Mesodermal cell (in vitro differentiated cells): ENCODE measurements around the gene HSDL2.
A peak's percentile ranks its signal among the peaks of the same experiment; 100 is the strongest.
"Not testable (repeated sequence)": the region's sequence is repeated elsewhere in the genome, so short reads cannot be mapped to it uniquely, and the experiment has no call there.

Experiments used
- H3K27ac ChIP-seq: 2 replicates; pipeline ENCODE4 v1.7.0; 2013; ENCODE audit warnings: mild to moderate bottlenecking, low read depth, low read length, moderate library complexity; ENCODE audit not compliant: severe bottlenecking
- H3K36me3 ChIP-seq: 2 replicates; pipeline ENCODE4 v1.7.1; 2013; ENCODE audit warnings: mild to moderate bottlenecking, low read length, moderate library complexity; ENCODE audit not compliant: control insufficient read depth, insufficient read depth
- H3K4me1 ChIP-seq: one replicate; pipeline ENCODE4 v1.7.1; 2013; ENCODE audit warnings: mild to moderate bottlenecking, low read length; ENCODE audit not compliant: insufficient read depth, control insufficient read depth, poor library complexity, severe bottlenecking
- H3K4me3 ChIP-seq: 2 replicates; pipeline ENCODE4 v1.7.0; 2013; ENCODE audit warnings: low read length, control low read depth, mild to moderate bottlenecking; ENCODE audit not compliant: insufficient read depth, poor library complexity, severe bottlenecking; ENCODE audit errors: extremely low read depth
- H3K9me3 ChIP-seq: 2 replicates; pipeline ENCODE4 v1.7.1; 2013; ENCODE audit warnings: mild to moderate bottlenecking, low read length, moderate library complexity; ENCODE audit not compliant: control insufficient read depth
- WGBS, 2 experiments: methylation state at CpG; one replicate each; pipeline ENCODE4 v1.1.5; 2013; ENCODE audit warnings: missing lambda C conversion rate in 2 of 2; ENCODE audit not compliant: insufficient coverage in 2 of 2; 5-methylcytosine and 5-hydroxymethylcytosine counted together

The HSDL2 gene

DNA sequence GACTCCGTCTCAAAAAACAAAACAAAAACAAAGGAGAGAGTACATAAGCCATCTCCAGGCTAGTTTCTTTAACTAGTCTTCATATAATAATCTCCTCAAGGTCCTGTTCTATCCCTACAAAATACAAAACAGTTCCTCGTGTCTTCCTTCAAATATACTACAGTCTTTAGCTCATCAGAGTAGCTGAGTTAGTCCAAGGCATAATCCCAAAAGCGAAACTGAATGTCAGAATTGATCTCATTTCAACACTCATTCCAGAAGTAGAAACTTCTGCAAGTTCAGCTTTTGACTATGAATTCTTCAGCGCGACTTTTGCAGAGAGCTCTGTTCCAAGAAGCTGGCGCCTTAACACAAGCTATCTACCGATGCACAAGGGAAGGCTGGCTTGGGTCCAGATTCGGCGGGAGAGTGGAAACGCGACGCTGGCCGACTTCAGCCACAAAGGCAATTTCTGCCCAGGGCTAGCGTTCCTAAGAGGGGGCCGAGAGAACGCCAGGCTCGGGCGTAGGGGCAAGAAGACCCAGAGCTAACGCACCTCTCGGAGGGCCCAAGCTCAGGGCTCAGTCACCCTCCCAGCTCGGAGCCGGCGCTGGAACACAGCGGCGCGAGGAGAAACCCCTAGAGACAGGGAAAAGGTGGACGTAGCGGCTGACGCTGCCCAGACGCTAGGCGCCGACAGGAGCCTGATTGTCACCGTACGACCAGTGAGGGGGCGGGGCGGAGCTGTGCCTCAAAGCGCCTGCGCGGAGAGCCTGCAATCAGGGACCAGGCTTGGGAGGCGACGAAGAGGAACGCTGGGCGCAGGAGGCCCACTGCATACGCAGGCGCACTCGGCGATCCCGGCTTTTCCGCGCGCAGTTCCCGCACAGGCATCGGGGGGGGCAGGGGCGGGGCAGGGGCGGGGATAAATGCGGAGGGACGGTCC lies 469 bp upstream of the HSDL2 start:
- 5% methylated on average over 34 to 50 of the region's 57 CpGs for WGBS, 2 experiments

DNA sequence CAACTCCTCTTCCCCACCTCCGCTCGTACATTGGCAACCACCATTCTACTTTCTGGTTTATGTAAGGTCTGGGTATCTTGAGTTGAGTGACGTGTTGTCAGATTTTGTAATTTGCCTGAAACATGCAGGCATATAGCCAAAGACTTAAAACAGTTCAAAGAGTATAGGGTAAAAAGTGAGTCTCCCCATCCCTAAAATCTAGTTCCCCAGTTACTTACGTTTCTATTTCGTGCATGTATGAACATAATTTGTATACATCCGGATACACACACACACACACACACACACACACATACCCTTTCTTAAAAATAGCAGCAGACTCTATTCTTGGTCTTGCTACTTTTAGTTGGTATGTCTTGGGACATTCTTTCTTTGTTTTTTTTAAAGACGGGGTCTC lies 915 bp downstream of the HSDL2 start:
- H3K4me1 ChIP-seq = no peaks in the 10 kb centered on the region
- WGBS, 2 experiments = 100% methylated on average over 1 to 2 of the region's 7 CpGs
- no peaks in the 10 kb centered on the region for H3K36me3 ChIP-seq
- peak overlapping the region; percentile 73 for H3K4me3 ChIP-seq
- H3K27ac ChIP-seq = no peak overlapping the region
- no peaks in the 10 kb centered on the region for H3K9me3 ChIP-seq

More for the DNA sequence above, 469 bp upstream of the HSDL2 start:
- Histone ChIP-seq H3K27ac (peak overlapping the region; percentile 97), H3K4me3 (peak overlapping the region; percentile 73), H3K4me1 (no peaks in the 10 kb centered on the region), H3K36me3 (no peaks in the 10 kb centered on the region), H3K9me3 (no peaks in the 10 kb centered on the region)

DNA sequence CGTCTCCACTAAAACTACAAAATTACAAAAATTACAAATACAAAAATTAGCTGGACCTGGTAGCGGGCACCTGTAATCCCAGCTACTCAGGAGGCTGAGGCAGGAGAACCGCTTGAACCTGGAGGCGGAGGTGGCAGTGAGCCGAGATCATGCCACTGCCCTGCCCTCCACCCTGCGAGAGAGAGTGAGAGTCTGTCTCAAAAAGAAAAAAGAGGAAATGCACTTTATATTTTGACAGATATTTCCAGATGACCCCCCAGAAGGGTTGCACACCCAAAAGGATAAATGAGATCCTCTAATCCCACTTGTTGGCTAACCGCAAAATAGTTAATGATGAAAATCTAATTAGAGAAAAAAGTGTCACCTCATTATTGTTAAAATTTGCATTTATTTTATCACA lies 2.2 kb downstream of the HSDL2 start:
- 87 to 97% methylated on average over 3 to 5 of the region's 7 CpGs for WGBS, 2 experiments
- Histone ChIP-seq H3K9me3 (no peaks in the 10 kb centered on the region), H3K36me3 (no peaks in the 10 kb centered on the region), H3K4me3 (no peak overlapping the region), H3K27ac (no peak overlapping the region), H3K4me1 (no peaks in the 10 kb centered on the region)

- Histone ChIP-seq H3K9me3 (no peaks in the 10 kb centered on the region), H3K27ac (no peak overlapping the region), H3K36me3 (no peaks in the 10 kb centered on the region), H3K4me3 (no peak overlapping the region), H3K4me1 (no peaks in the 10 kb centered on the region)
- WGBS, 2 experiments = 100% methylated on average over 2 of the region's 11 CpGs; no CpG with 5 or more reads in 1 of the 2 experiments
These were observed 2.8 kb downstream of the HSDL2 start for GRCh38 chr9:112382501-112383364.

- WGBS, 2 experiments = 100% methylated on average over 1 of the region's 1 CpG; no CpG with 5 or more reads in 1 of the 2 experiments
- no peak overlapping the region for H3K27ac ChIP-seq
- H3K4me3 ChIP-seq = no peak overlapping the region
- H3K36me3 ChIP-seq = no peaks in the 10 kb centered on the region
- H3K4me1 ChIP-seq = no peaks in the 10 kb centered on the region
- H3K9me3 ChIP-seq = no peaks in the 10 kb centered on the region
These were observed 4.3 kb downstream of the HSDL2 start for GRCh38 chr9:112384219-112384618.

DNA sequence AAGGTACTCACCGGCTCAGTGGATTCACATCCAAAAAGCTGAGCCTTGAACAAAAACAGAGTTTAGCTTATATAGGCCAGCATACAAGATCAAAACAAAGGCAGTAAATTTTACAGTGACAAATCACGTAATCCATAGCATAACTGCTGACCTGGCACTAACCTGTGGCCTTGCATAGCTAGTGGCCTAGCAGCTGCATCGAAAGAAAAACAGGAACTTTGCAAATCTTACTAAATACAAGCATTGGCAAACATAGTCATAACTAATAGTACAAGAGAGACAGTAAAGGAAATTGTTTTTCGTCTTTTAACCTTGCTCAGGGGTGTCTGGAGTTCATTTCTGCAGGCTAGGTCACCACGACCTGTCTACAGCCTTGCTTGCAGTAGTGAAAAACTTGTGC lies 4.8 kb downstream of the HSDL2 start:
- H3K4me3 ChIP-seq = no peak overlapping the region
- no peaks in the 10 kb centered on the region for H3K4me1 ChIP-seq
- no peaks in the 10 kb centered on the region for H3K9me3 ChIP-seq
- no peak overlapping the region for H3K27ac ChIP-seq
- no peaks in the 10 kb centered on the region for H3K36me3 ChIP-seq
- WGBS, 2 experiments = 89 to 93% methylated on average over 4 of the region's 5 CpGs

DNA sequence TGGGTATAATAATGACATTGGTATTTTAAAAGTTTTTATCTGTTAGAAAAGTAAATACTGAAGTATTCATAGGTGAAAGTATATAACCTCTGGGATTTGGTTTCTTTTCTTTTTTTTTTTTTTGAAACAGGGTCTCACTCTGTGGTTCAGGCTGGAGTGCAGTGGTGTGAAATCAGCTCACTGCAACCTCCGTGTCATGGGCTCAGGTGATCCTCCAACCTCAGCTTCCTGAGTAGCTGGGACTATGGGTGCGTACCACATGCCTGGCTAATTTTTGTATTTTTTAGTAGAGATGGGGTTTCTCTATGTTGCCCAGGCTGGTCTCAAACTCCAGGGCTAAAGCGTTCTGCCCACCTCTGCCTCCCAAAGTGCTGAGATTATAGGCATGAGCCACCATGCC lies 7.2 kb downstream of the HSDL2 start:
- Histone ChIP-seq H3K36me3 (no peaks in the 10 kb centered on the region), H3K4me1 (no peaks in the 10 kb centered on the region), H3K9me3 (no peaks in the 10 kb centered on the region), H3K27ac (no peak overlapping the region), H3K4me3 (no peak overlapping the region)
- 100% methylated on average over 1 of the region's 3 CpGs for WGBS, 2 experiments

DNA sequence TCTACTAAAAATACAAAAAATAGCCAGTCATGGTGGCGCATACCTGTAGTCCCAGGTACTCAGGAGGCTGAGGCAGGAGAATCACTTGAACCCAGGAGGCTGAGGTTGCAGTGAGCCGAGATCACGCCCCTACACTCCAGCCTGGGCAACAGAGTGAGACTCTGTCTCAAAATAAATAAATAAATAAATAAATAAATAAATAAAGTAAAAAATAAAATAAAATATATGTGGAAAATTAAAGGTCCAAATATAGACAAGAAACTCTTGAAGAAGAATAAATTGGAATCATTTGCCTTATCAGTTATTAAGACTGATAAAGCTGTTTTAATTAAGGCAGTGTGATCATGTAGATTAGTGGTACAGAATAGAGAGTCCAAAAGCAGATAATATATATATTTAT lies 10.0 kb downstream of the HSDL2 start:
- WGBS, 2 experiments = 100% methylated on average over 1 of the region's 3 CpGs; no CpG with 5 or more reads in 1 of the 2 experiments
- not testable (repeated sequence) for H3K9me3 ChIP-seq, H3K4me3 ChIP-seq, H3K36me3 ChIP-seq, H3K27ac ChIP-seq, H3K4me1 ChIP-seq

DNA sequence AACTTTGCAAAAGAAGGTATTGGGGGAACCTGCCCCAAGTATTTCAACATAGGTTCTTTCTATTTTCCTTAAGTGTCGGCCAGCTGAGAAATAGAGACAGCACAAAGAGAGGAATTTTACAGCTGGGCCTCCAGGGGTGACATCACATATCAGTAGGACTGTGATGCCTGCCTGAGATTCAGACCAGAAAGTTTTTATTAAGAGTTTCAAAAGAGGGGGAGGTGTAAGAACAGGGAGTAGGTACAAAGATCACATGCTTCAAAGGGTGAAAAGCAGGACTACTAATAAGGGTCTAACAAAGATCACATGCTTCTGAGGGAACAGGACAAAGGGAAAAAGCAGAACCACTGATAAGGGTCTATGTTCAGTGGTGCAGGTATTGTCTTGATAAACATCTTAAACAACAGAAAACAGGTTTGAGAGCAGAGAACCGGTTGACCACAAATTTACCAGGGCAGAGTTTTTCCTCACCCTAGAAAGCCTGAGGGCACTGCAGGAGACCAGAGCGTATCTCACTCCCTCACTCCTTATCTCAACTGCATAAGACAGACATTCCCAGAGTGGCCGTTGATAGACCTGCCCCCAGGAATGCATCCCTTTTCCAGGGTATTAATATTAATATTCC lies 12.1 kb downstream of the HSDL2 start:
- not testable (repeated sequence) for H3K9me3 ChIP-seq, H3K4me1 ChIP-seq, H3K27ac ChIP-seq, H3K4me3 ChIP-seq, H3K36me3 ChIP-seq
- WGBS, 2 experiments = 97 to 100% methylated on average over 1 to 3 of the region's 4 CpGs

- not testable (repeated sequence) for H3K4me1 ChIP-seq, H3K4me3 ChIP-seq, H3K36me3 ChIP-seq, H3K27ac ChIP-seq, H3K9me3 ChIP-seq
- 100% methylated on average over 1 of the region's 5 CpGs; no CpG with 5 or more reads in 1 of the 2 experiments for WGBS, 2 experiments
These were observed 13.2 kb downstream of the HSDL2 start for GRCh38 chr9:112393146-112393545.
